ENCODE data around the gene ZNF337. TPM values are rescaled to one million over a fixed set of nuclear protein-coding genes. Genes with fewer than 3 reads are reported as not detected.
A peak's percentile ranks its signal among the peaks of the same experiment; 100 is the strongest.

ZNF337 gene
- total and polyA plus RNA-seq, 2 donors (not counting 1 experiment from before 2014, with no cell fraction given) = 7.1 to 24.9 TPM

DNA sequence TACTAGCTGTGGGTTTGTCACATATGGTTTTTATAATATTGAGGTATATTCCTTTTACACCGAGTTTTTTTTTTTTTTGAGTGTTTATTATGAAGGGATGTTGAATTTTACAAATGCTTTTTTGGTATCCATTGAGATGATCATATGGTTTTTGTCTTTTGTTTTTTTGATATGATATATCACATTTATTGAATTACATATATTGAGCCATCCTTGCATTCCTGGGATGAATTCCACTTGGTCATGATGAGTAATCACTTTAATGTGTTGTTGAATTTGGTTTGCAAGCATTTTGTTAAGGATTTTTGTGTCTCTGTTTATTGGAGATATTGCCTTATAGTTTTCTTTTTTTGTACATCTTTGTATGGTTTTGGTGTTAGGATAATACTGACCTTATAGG, 3.3 kb upstream of the ZNF337 start:
- H2AFZ ChIP-seq (ENCODE audit: low read length) = no peak overlapping the region
- H3K79me2 ChIP-seq (ENCODE audit: control insufficient read depth, insufficient read depth, low read length) = peaks cover 8% of the 10 kb centered on the region
- H3K9me3 ChIP-seq (ENCODE audit: control insufficient read depth, insufficient read depth, low read depth, low read length) = no peaks in the 10 kb centered on the region
- no peak overlapping the region for H3K4me3 ChIP-seq (replicated peaks in 1 of 4; ENCODE audit: control extremely low read depth in 1 of 4, insufficient read depth in 1 of 4, low read depth in 3 of 4, low read length in 4 of 4)
- no peak overlapping the region for H3K4me2 ChIP-seq (ENCODE audit: extremely low read depth, insufficient read depth, low read length)
- H3K27ac ChIP-seq (ENCODE audit: insufficient read depth, low read length) = no peak overlapping the region
- no peaks in the 10 kb centered on the region for H3K4me1 ChIP-seq (ENCODE audit: control insufficient read depth, extremely low read depth, insufficient read depth, low read length)
- TF ChIP-seq EZH2 (IDR thresholded peaks at IDR 0.05; ENCODE audit: low read length, missing control alignments) = no peak
- H3K27me3 ChIP-seq (ENCODE audit: control insufficient read depth, insufficient read depth, low read length) = no peaks in the 10 kb centered on the region
- H3K36me3 ChIP-seq (ENCODE audit: control insufficient read depth, insufficient read depth, low read length) = no peaks in the 10 kb centered on the region
- DNase-seq (ENCODE audit: low read depth in 2 of 2) = no peak
- H3K9ac ChIP-seq (ENCODE audit: insufficient read depth, low read length) = no peak overlapping the region
- no peaks in the 10 kb centered on the region for H4K20me1 ChIP-seq (ENCODE audit: control insufficient read depth, extremely low read depth, insufficient read depth, low read length)

DNA sequence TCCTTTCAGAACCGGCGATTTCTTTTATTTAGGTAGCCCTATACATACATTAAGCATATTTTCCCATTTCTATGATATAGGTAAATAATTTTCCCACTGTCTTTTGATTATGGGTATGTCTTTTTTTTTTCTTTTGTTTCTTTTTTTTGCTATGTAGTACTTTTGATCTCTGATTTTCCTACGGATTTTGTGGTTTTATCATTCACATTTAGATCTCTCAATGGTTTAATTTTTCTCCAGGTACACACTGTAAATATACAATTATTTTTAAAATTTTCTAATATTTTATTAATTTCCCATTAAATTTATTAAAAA, 436 bp upstream of the ZNF337 start:
- Histone ChIP-seq H3K4me2 (ENCODE audit: extremely low read depth, insufficient read depth, low read length) (peak overlapping the region; percentile 73), H3K9ac (ENCODE audit: insufficient read depth, low read length) (peak overlapping the region; percentile 58), H2AFZ (ENCODE audit: low read length) (peak overlapping the region; percentile 89), H3K27ac (ENCODE audit: insufficient read depth, low read length) (no peak overlapping the region), H3K36me3 (ENCODE audit: control insufficient read depth, insufficient read depth, low read length) (no peaks in the 10 kb centered on the region), H3K9me3 (ENCODE audit: control insufficient read depth, insufficient read depth, low read depth, low read length) (no peaks in the 10 kb centered on the region), H3K27me3 (ENCODE audit: control insufficient read depth, insufficient read depth, low read length) (no peaks in the 10 kb centered on the region), H3K79me2 (ENCODE audit: control insufficient read depth, insufficient read depth, low read length) (peaks cover 10% of the 10 kb centered on the region), H3K4me1 (ENCODE audit: control insufficient read depth, extremely low read depth, insufficient read depth, low read length) (no peaks in the 10 kb centered on the region), H3K4me3 (replicated peaks in 1 of 4; ENCODE audit: control extremely low read depth in 1 of 4, insufficient read depth in 1 of 4, low read depth in 3 of 4, low read length in 4 of 4) (peak overlapping the region; percentile 77 to 93 (median 86)), H4K20me1 (ENCODE audit: control insufficient read depth, extremely low read depth, insufficient read depth, low read length) (no peaks in the 10 kb centered on the region)
- TF ChIP-seq EZH2 (IDR thresholded peaks at IDR 0.05; ENCODE audit: low read length, missing control alignments) = no peak
- TF ChIP-seq, protein P1, sequence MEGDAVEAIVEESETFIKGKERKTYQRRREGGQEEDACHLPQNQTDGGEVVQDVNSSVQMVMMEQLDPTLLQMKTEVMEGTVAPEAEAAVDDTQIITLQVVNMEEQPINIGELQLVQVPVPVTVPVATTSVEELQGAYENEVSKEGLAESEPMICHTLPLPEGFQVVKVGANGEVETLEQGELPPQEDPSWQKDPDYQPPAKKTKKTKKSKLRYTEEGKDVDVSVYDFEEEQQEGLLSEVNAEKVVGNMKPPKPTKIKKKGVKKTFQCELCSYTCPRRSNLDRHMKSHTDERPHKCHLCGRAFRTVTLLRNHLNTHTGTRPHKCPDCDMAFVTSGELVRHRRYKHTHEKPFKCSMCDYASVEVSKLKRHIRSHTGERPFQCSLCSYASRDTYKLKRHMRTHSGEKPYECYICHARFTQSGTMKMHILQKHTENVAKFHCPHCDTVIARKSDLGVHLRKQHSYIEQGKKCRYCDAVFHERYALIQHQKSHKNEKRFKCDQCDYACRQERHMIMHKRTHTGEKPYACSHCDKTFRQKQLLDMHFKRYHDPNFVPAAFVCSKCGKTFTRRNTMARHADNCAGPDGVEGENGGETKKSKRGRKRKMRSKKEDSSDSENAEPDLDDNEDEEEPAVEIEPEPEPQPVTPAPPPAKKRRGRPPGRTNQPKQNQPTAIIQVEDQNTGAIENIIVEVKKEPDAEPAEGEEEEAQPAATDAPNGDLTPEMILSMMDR (conservative IDR thresholded peaks at IDR 0.05 in 1 of 2, IDR thresholded peaks at IDR 0.05 in 1 of 2; ENCODE audit: low read depth in 1 of 2, low read length in 2 of 2) = no peak
- DNase-seq (ENCODE audit: low read depth in 2 of 2) = no peak

DNA sequence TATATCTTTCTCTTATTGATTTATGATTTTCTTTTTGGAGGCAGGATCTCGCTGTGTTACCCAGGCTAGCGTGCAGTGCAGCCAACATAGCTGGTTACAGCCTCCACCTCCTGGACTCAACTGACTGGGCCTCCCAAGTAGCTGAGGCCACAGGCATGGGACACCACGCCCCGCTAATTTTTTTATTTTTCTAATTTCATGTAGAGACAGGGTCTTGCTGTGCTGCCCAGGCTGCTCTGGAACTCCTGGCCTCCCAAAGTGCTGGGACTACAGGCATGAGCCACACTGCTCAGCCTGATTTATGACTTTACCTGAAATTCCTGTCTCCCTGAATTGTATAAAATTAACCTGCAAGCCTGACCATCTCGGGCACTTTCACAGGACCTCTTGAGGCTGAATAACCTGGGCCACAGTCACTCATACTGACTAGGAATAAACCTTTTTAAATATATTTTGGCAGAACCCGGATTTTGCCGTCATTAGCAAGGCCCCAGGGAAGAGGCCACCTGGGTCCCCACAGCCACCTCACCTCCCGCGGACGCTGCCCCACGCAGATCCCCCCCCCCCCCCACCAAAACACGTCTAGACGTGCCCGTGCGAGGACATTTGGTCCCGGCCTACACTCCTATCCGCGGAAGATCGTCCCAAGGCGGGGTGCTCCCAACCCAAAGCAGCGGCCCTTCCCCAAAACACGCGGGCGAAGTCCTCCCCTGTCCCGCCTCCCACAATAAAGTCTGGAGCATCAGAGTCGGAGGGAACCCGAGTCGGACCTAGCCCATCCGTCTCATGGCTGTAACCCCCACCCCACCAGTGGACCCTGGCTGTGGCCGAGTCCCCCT, 902 bp downstream of the ZNF337 start:
- Histone ChIP-seq H3K27me3 (ENCODE audit: control insufficient read depth, insufficient read depth, low read length) (no peaks in the 10 kb centered on the region), H3K36me3 (ENCODE audit: control insufficient read depth, insufficient read depth, low read length) (no peaks in the 10 kb centered on the region), H3K4me1 (ENCODE audit: control insufficient read depth, extremely low read depth, insufficient read depth, low read length) (no peaks in the 10 kb centered on the region), H3K4me3 (replicated peaks in 1 of 4; ENCODE audit: control extremely low read depth in 1 of 4, insufficient read depth in 1 of 4, low read depth in 3 of 4, low read length in 4 of 4) (peak overlapping the region; percentile 77 to 93 (median 86)), H4K20me1 (ENCODE audit: control insufficient read depth, extremely low read depth, insufficient read depth, low read length) (no peaks in the 10 kb centered on the region), H3K4me2 (ENCODE audit: extremely low read depth, insufficient read depth, low read length) (peak overlapping the region; percentile 93), H3K9me3 (ENCODE audit: control insufficient read depth, insufficient read depth, low read depth, low read length) (no peaks in the 10 kb centered on the region), H2AFZ (ENCODE audit: low read length) (peak overlapping the region; percentile 79), H3K27ac (ENCODE audit: insufficient read depth, low read length) (peak overlapping the region; percentile 89), H3K9ac (ENCODE audit: insufficient read depth, low read length) (peak overlapping the region; percentile 91), H3K79me2 (ENCODE audit: control insufficient read depth, insufficient read depth, low read length) (peaks cover 10% of the 10 kb centered on the region)
- peak; percentile 18 to 28 for DNase-seq (ENCODE audit: low read depth in 2 of 2)
- TF ChIP-seq, protein P1 (conservative IDR thresholded peaks at IDR 0.05 in 1 of 2, IDR thresholded peaks at IDR 0.05 in 1 of 2; ENCODE audit: low read depth in 1 of 2, low read length in 2 of 2) = no peak
- TF ChIP-seq EZH2 (IDR thresholded peaks at IDR 0.05; ENCODE audit: low read length, missing control alignments) = no peak
